GM12892 (cell line): ENCODE measurements around the gene RASSF1.

Source experiments
- POLR2A ChIP-seq: IDR thresholded peaks from 2 replicates; pipeline ENCODE4 v1.6.1; 2011; ENCODE audit warnings: low read depth, low read length, control low read depth
- POLR2AphosphoS5 ChIP-seq: IDR thresholded peaks from 2 replicates; pipeline ENCODE4 v1.6.1; 2011; ENCODE audit warnings: low read depth, low read length, control low read depth
- TAF1 ChIP-seq: IDR thresholded peaks from 2 replicates; pipeline ENCODE4 v1.6.1; 2011; ENCODE audit warnings: low read depth, mild to moderate bottlenecking, control low read depth, low read length, borderline replicate concordance

DNA sequence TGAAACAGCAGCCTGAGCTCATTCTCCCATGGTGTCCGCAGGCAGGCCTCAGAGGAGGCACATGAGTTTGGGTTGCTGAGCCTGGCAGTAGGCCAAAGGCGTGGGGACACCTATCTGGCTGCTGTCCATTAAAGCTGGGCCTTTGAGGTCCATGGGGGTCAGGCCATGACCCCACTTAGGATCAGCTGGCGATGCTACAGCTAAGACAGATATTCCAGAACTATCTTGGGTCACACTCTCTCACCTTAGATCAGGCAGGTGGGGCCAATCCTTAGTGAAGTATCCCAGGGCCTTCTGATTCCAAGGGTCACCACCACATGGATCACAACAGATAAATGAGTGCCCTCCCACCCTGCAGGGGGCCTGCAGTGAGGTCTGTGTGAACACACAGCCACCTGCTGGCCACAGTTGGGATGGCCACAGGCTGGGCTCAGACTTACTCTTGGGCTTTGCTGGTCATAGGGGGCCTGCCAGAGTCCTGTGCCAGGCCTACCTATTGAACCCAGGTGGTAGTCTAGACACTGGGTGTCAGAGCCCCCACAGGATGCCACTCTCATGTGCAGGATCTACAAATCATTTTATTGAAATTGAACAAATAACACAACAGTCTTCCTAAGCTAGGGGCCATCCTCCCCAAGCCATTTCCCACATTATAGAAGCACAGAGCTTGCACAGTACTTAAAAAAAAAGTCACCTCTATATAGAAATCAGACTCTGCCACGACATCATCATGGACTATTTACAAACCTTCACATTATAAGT, 16.1 kb downstream of the RASSF1 start:
- TF ChIP-seq POLR2A: no peak
- no peak for TF ChIP-seq POLR2AphosphoS5
- TF ChIP-seq TAF1: no peak
